Purkinje cell (primary cell): Measurements from ENCODE around the gene DOCK2. TPM values are rescaled to one million over a fixed set of nuclear protein-coding genes. Genes with fewer than 3 reads are reported as not detected.

ENCODE experiments used
- polyA plus RNA-seq: library from polyadenylated mRNA; unstranded; fragments of >200 nt; fragmentation: Nextera tagmentation; gene quantifications from 2 replicates; pipeline ENCODE4 v1.2.1, GENCODE V29; 2014

The DOCK2 gene
- polyA plus RNA-seq: 0.62 TPM in 1 of 2 replicates, not detected in the other

DNA sequence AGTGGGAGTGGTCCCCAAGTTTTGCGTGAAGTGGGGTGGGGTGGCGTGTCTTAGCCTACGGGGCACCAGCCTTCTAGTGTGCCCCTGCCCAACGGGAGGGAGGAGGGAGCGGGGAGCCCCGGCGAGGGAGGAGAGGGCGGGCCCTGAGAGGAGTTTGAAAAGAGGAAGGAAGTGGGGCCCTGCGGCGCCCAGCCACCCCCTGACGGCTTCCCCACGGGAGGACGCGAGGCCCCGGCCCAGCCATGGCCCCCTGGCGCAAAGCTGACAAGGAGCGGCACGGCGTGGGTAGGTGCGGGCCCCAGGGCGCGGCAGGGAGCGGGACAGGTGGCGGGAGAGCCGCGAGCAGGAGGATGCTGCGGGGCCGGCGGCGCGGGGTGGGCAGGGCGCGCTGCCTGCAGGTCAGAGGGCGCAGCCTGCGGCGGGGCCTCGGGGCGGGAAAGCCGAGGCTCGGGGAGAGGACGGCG, at the start of gene DOCK2:
DOCK2 (plus strand) TSS at position 191 of the 464 bp plus-strand sequence; CDS start at position 243, 52 bp downstream.

DNA sequence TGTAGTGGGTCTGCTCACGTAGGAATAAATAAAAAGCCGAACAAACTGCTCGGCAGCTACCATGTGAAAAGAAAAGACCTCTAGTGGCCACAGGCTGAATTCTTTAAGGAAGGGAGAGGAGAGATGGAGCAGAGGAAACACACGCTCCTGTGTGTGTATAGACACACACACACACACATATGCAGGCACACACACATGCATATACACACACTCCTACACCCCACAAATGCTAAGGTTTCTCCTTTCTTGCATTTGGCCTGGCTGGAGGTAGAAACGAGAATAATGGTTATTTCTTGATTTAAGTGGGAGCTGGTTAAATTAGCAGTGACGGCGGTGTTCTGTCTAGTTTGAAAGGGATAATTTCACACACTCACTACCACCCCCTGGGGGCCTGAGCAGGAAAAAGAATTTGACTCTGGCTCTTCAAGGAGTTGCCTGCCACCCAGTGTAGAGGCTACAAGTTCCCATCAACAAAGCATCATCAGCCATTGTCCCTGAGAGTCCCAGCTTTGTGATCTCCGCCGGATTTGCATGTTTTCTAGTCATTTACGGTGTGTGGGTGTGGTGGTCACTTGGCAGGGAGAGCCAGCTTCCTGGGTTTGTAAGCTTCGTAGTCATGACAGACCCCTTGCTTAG, 343.5 kb downstream of the DOCK2 start, which contains the start of gene INSYN2B:
INSYN2B (minus strand) TSS at position 78 of the 636 bp plus-strand sequence. CDS start 96,597 bp downstream, outside the sequence.

GRCh38 chr5:170105642-170106611, 468.9 kb downstream of the DOCK2 start, which contains the start of gene FOXI1:
Gene FOXI1 (plus strand): TSS chr5:170105897. CDS start chr5:170105958, 61 bp downstream.

Other genes with a start within 250 kb of the DOCK2 start
- gene SPDL1, start 53.5 kb upstream of the DOCK2 start, polyA plus RNA-seq: 11.4 and 27.5 TPM in 2 replicates